Measurements from ENCODE around the gene CARM1.
"Not testable (repeated sequence)": the region's sequence is repeated elsewhere in the genome, so short reads cannot be mapped to it uniquely, and the experiment has no call there.

The CARM1 gene

DNA sequence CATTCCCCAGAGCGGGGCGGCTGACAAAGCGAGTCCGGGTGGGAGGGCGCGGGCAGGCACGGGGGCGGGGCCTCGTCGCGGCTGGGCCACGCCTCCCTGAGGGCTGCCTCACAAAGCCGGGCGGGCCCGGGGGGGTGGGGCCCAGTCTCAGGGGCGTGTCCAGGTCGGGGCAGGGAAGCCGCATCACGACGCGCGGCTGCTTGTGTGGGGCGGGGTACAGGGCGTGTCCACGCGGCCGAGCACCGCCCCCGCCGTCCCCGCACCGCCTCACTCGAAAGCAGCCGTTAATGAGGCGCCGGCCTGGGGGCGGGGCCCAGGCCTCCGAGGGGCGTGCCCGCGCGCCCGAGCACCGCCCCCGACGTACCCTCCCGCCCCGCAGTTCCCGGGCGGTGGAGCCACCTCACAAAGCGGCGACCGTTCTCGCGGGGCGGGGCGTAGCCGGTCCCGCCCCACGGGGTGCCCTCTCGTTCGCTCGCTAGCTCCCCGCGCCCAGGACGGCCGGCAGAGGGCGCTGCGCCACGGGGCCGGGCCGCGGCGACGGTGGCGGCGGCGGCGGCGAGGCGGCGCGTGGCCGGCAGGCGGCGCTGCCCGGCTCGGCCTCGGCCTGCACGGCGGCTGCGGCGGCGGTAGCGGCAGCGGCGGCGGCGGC, at the start of gene CARM1:
Gene CARM1 (plus strand): TSS at position 599 of the 649 bp plus-strand sequence. CDS start 150 bp downstream, outside the sequence.
- DNase-seq (ENCODE audit: low read depth, low spot score), result peak; percentile 98

DNA sequence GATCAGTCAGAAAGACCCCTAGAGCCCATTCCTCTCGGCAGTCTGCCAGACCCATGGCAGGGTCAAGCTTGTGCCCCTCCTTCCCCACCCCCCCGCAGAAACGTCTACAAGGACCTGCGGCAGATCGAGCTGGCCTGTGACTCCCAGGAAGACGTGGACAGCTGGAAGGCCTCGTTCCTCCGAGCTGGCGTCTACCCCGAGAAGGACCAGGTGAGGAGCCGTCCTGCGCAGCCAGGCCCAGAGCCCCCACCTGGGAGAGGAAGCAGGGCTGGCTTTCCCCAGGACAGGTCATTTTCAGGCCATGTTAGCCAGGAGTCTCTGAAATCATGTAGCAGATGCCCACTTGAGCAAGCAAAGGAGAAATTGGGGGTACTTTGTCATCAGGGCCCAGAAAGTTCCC, 47.7 kb upstream of the CARM1 start:
- no peak for DNase-seq (ENCODE audit: low read depth, low spot score)

DNA sequence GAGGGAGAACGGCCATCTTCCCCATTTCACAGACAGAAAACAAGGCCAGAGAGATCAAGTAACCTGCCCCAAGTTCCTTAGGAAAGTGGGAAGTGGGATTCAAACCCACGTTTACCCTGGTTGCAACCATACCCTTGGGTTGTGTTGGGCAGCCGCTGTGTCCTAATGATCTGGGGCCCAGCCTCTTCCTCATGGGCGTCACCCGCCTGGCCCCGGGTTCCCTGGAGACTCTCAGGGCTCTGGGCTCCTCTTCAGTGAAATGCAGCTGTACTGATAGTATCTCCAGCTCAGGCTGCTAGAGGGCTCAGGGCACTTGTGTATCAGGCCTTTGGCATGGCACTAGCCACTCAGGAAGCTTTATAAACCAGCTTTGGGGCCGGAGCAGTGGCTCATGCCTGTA, 45.1 kb upstream of the CARM1 start:
- DNase-seq (ENCODE audit: low read depth, low spot score), result no peak

DNA sequence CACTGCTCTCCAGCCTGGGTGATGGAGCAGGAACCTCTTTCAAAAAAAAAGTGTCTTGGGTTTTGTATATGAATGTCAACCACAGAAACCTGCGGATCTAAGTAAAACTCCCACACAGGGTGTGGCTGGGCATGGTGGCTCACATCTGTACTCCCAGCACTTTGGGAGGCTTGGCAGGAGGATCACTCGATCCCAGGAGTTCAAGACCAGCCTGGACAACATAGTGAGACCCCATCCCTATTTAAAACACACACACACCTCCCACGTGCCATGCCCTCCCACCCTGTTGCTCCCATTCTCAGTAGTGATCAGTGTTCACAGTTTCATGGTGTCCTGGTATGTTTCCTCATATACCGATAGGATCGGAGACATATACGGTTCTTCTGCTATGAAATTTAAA, 44.5 kb upstream of the CARM1 start:
- no peak for DNase-seq (ENCODE audit: low read depth, low spot score)

DNA sequence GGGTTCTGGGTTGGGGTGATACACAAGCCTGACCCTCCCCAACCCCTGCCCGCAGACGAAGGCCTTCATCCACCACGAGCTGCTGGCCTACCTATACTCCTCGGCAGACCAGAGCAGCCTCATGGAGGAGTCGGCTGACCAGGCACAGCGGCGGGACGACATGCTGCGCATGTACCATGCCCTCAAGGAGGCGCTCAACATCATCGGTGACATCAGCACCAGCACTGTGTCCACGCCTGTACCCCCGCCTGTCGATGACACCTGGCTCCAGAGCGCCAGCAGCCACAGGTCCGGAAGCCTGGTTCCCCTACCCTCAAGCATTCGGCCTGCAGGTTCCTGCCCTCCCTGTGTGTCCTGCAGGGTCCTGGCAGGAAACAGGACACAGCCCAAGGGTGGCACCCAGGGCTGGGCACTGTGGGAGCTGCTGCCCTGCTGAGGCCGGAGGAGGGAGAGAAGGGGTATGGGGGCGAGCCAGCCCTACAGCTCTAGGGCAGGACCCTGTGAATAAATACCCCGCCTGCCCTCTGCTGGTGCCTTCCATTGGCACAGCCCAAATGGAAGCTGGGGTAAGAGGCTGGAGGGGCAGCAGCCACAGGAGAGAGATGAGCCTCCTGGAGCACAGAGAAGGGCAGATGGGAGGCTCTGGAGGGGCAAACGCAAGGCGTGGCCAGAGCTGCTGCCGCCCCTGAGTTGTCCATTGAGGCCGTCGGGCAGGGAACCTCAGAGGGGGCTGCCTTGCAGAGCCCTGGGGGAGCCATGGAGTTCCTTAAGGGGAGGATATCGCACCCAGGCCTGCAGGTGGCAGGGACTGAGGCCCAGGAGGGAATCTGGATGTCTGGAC, 42.2 kb upstream of the CARM1 start:
- no peak for DNase-seq (ENCODE audit: low read depth, low spot score)

DNA sequence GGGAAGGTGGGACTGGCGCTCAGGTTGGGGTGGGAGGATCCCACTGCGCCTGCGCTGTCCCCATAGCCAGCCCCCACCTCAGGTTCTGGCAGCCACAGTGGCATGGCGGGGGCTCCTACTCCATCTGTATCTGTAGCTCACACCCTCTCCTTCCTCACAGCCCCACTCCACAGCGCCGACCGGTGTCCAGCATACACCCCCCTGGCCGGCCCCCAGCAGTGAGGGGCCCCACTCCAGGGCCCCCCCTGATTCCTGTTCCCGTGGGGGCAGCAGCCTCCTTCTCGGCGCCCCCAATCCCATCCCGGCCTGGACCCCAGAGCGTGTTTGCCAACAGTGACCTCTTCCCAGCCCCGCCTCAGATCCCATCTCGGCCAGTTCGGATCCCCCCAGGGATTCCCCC, 41.4 kb upstream of the CARM1 start:
- no peak for DNase-seq (ENCODE audit: low read depth, low spot score)

DNA sequence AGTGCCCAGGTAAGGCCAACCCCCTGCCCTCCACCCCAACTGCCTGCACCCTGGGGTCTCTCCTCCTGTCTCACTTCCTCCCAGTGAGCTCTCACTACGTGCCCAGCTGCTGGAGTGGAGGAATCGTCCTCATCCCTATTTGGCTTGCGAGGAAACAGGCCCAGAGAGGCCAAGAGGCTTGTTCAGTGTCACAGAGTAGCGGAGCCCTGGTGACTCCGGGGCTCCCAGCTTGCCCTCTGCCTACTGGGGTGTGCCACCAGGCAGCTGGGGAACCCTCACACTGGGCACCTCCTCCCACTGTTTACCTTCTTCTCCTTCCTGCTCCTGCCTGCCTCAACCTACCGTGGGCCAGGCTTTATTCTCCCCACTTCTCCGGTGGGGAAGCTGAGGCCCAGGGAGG, 41.0 kb upstream of the CARM1 start:
- no peak for DNase-seq (ENCODE audit: low read depth, low spot score)

DNA sequence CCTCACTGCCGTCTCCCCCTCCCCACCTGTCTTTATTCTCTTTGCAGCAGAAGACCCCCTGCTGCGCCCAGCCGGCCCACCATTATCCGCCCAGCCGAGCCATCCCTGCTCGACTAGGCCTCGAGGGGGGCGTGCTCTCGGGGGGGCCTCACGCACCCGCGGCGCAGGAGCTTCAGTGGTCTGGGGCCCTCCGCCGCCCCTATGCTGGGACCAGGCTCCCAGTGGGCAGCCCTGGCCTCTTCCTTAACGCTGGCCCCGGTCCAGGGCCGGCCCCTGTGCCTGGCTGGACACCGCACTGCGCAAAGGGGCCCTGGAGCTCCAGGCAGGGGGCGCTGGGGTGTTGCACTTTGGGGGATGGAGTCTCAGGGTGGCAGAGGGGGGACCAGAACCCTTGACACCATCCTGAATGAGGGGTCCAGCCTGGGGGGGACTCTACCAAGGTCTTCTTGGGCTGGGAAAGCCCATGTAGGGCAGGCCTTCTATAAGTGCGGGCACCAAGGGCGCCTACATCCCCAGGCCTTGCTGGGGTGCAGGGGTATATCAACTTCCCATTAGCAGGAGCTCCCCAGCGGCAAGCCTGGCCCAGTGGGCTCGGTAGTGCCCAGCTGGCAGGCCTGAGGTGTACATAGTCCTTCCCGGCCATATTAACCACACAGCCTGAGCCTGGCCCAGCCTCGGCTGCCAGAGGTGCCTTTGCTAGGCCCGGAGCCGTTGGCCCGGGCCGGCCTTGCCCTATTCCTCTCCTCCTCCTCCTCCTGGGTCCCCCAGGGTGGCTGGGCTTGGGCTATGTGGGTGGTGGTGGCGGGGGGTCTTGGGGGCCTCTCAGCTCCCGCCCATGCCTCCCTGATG, 40.2 kb upstream of the CARM1 start:
- no peak for DNase-seq (ENCODE audit: low read depth, low spot score)

DNA sequence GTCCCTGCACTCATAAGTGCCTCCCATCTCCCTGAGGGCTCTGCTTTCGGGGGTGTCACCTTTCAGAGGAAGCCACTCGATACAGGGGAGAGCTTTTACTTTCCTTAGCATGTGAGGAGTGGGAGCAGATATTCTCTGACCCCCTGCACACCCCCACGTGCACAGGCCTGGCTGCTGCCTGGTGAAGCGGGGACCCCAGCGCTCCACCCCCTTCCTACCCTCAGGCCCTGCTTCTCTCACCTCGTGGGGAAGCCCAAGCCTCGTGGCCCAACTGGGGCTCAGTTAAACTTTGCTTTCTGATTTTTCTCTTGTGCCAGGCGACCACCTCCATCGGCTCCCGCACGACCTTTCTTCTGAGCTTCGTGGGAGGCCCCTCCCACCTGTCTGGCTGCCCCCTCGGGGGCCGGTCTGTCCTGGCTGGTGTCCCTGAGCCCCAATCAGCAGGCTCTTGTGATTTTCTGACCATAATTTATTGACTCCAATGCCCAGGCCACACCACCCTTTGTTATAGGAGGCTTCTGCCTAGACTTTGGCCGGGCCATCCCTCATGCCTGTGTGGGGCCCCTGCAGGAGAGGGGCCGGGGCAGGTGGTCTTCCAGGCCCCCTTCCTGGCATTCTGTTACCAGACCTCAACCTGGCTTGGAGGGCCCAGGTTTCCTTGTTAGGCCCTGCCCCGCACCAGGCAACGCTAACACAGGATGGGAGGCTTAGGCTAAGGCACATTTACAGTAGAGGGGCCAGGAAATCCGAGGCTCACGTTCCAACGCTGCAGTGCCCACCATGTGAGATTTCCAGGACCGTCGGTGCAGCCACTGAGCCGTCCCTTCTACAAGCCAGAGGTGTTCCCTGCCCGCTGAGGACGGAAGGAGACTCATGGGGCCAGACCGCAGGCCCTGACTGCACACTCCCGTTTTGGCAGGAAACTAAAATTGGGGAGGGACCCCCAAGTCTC, 39.1 kb upstream of the CARM1 start:
- DNase-seq (ENCODE audit: low read depth, low spot score), result no peak

DNA sequence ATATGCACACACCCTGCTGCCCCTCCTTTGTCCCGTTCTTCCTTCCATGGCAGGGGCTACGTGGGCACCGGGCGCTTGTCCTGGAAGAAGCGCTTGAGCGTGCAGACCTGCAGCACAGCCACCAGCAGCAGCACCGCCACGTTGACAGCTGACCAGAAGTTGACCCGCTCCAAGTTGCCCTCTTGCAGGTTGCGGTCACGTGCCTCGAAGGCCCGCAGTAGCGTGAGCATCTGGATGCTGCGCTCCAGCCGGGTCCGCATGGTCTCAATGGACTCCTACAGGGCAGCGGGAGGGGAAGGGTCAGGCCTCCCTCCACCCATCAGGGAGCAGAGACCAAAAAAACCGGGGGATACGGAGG, 38.4 kb upstream of the CARM1 start:
- DNase-seq (ENCODE audit: low read depth, low spot score), result no peak

DNA sequence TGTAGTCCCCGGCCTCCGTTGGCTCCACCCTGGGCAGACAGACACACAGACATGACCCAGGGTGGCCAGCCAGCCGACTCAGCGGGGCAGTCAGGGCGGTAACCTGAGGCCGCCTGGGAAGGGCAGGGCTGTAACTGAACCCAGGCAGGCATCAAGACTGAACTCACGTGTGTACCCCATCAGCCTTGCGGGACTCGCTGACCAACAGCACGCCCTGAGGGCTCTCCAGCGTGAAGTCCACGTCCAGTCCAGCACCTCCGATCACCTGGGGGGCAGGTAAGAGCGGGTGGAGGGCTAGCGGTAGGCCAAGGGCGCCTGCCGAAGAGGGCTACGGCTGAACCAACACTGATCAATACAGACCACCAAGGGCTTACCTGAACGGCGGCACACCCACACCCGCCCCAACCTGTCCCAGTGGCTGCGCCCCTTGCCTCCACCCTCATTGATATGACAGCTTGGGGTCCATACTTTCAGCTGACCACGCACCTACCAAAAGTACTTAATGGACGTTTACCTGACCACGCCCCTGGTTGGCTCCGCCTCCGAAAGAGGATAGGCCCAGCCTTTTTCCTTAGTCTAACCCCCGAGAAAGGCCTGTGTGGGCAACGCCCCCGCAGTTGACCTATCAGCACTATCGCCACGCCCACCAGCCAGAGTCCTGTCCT, 36.1 kb upstream of the CARM1 start:
- no peak for DNase-seq (ENCODE audit: low read depth, low spot score)

DNA sequence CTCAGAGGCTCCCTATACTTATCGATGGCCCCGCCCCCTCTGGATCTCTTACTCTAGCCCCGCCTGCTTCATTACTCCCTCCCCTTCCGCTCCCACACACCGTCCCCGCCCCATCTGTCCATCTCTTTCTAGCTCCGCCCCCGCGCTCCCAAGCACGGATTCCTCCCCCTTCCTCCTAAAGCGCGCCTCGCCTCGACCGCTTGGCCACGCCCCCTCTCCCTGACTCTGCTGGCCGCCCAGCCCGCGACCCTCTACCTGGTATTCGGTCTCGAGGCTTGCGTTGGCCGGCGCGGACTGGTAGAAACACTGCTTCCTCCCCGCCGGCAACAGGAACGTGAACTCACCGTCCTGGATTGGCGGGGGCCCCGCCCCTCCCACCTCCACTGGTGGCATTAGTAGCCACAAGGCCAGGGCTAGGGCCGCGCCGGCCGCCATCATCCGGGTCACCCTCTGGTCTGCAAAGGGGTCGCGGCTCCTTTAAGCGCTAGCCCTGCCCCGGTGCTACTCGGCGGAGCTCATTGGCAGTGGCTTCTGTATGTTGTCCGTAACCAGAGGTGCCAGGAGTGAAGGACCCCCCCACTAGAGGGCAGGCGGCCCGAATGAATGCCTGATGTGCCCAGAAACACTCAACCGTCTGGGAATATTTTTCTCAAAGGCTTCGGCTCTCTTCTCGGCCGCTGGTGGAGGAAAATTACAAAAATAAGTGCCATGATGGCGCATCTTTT, 35.4 kb upstream of the CARM1 start, which contains the start of gene TMED1:
Gene TMED1 (minus strand): TSS at position 459 of the 725 bp plus-strand sequence. CDS start 21 bp downstream, at position 438.
- peak; percentile 82 for DNase-seq (ENCODE audit: low read depth, low spot score)

DNA sequence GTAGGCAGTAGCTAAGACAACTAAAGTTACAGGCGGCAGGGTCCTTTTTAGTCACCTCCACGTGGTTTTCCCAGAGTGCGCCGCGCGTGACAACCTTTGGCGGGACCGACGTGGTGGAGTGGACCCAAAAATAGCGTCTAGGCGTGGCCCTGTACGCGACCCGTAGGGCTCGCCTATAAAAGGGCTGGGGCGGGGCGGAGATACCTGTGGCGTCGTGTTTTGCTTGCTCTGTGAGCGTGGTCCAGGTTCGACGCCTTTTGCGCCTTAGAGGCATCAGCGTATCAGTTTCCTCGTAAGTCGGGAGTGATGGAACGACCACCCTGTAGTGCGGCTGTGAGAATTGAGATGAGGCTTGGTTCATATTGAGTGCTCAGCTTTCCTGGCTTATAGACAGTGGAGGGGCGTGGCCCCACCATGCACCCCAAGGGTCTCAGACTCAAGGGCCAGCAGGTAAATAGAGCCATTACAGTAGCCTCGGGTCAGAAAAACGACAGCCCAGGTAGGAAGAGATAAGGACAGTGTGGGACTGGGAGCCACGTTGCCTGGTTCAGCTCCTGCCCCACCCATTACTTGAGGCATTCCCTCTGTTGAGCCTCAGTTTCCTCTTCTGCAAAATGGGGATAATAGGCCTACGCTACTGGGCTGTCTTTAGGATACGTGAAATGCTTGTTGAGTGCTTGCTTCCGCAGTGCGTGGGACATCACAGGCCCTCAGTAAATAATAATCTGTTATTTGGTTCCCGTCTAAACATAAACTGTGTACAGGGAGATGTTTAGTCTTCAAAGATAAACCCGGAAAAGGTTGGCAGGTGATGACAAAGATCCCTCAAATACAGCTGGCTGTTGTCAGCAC, 34.6 kb upstream of the CARM1 start:
- peak; percentile 64 for DNase-seq (ENCODE audit: low read depth, low spot score)

DNA sequence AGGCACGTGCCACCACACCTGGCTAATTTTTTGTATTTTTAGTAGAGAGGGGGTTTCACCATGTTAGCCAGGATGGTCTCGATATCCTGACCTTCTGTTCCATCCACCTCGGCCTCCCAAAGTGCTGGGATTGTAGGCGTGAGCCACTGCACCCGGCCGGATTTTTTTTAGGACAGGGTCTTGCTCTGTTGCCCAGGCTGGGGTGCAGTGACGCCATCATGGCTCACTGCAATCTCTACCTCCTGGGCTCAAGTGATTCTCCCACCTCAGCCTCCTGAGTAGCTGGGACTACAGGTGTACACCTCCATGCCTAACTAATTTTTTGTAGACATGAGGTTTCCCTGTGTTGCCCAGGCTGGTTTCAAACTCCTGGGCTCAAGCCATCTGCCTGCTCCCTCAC, 33.7 kb upstream of the CARM1 start:
- not testable (repeated sequence) for DNase-seq (ENCODE audit: low read depth, low spot score)

DNA sequence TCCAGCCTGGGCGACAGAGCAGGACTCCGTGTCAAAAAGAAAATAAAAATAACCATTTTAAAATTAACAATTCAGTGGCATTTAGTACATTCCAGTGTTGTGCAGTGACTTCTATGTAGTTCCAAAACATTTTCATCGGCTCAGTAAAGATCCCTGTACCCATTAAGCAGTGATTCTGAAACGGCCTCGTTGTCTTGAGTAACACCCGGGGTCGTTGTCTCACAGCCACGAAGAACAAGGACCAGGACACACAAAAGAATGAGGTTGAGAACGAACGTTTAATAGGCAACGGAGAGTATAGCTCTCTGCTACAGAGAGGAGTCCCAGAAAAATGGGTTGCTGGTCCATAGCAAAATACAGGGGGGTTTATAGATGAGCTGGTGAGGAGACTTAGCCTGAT, 33.0 kb upstream of the CARM1 start:
- DNase-seq (ENCODE audit: low read depth, low spot score), result no peak

DNA sequence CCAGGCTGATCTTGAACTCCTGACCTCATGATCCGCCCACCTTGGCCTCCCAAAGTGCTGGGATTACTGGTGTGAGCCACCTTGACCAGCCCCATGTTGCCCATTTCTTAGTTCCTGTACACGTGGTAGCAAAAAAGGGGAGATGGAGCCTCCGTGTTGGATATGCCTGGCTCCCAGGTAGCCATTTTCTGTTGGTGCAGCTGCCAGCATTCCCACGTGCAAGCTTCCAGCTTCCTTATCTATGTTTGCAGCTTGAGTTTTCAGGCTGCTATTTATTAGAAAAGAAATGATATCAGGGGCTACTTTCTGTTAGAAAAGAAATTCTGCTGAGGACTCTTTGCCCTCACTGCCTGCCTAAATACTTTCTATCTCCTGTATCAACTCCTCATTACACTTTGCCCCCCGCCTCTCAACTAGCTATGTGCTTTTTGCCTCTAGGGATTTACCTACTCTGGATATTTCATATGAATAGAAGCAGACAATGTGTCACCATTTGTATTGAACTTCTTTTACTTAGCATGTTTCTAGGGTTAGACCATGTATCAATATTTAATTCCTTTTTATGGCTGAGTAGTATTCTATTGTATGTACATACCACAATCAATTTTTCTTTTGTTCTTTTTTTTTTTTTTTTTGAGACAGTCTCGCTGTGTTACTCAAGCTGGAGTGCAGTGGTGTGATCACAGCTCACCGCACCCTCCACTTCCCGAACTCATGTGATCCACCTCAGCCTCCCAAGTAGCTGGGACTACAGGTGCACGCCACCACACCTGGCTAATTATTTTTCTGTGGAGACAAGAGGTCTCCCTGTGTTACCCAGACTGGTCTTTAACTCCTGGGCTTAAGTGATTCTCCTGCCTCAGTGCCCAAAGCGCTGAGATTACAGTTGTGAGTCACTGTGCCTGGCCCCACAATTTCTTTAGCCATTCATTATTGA, 32.0 kb upstream of the CARM1 start:
- no peak for DNase-seq (ENCODE audit: low read depth, low spot score)

DNA sequence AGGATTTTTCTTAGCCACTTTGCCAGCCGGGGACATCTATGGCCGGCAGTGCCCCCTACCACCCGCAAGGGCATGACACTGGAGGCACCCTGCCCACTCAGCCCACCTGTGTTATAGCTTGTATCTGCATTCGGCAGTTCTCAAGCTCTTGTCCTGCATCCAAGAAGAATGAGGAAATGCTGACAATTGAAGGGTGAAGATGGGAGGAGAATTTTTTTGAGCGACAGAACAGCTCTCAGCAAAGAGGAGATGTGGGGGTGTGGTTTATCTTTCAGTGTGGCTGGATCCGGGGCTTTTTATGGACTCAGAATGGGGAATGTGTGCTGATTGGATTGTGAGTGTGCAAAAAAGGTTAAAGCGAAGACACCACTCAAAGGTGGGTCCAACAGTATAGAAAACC, 28.6 kb upstream of the CARM1 start:
- DNase-seq (ENCODE audit: low read depth, low spot score), result no peak

All from activated CD4-positive, CD25-positive, alpha-beta regulatory T cell treated with anti-CD3 and anti-CD28 coated beads, Interleukin-2, amount 50 U/mL, for 16 hours (primary cell).